Raji (cell line): ENCODE measurements around the gene TCP11L2.

ENCODE experiments used
- POLR2A ChIP-seq: IDR thresholded peaks from 2 replicates; pipeline ENCODE4 v1.6.1; 2011; ENCODE audit warnings: low read depth, low read length, control low read depth; ENCODE audit not compliant: insufficient read depth

Gene TCP11L2

GRCh38 chr12:106344131-106344530, 41.6 kb downstream of the TCP11L2 start:
- no peak for TF ChIP-seq POLR2A

- TF ChIP-seq POLR2A: no peak
Measured at GRCh38 chr12:106345746-106346145, 43.2 kb downstream of the TCP11L2 start.

GRCh38 chr12:106348411-106348810, 45.9 kb downstream of the TCP11L2 start:
- no peak for TF ChIP-seq POLR2A

- TF ChIP-seq POLR2A: no peak
Measured at GRCh38 chr12:106353175-106353574, 50.6 kb downstream of the TCP11L2 start.

- peak; percentile 95 for TF ChIP-seq POLR2A
Measured at GRCh38 chr12:106357549-106358395, 55.2 kb downstream of the TCP11L2 start, which contains the start of gene POLR3B. POLR3B (plus strand) TSS chr12:106357748; CDS start chr12:106357880, 132 bp downstream.

GRCh38 chr12:106358396-106359241, 56.1 kb downstream of the TCP11L2 start:
- TF ChIP-seq POLR2A: 0 out of 2 replicates have a peak, but pooled peaks have one; percentile 18

GRCh38 chr12:106359646-106360399, 57.3 kb downstream of the TCP11L2 start:
- no peak for TF ChIP-seq POLR2A

GRCh38 chr12:106360400-106360994, 58.0 kb downstream of the TCP11L2 start:
- no peak for TF ChIP-seq POLR2A

GRCh38 chr12:106362971-106363370, 60.4 kb downstream of the TCP11L2 start:
- no peak for TF ChIP-seq POLR2A

- TF ChIP-seq POLR2A: no peak
Measured at GRCh38 chr12:106364261-106364660, 61.7 kb downstream of the TCP11L2 start.

- TF ChIP-seq POLR2A: no peak
Measured at GRCh38 chr12:106369624-106370346, 67.3 kb downstream of the TCP11L2 start.

- TF ChIP-seq POLR2A: no peak
Measured at GRCh38 chr12:106378788-106379187, 76.3 kb downstream of the TCP11L2 start.

- TF ChIP-seq POLR2A: no peak
Measured at GRCh38 chr12:106380954-106381353, 78.4 kb downstream of the TCP11L2 start.
